GM18517 (cell line): Measurements from ENCODE around the gene MAN1A1.
A peak's percentile ranks its signal among the peaks of the same experiment; 100 is the strongest.
"Not testable (repeated sequence)": the region's sequence is repeated elsewhere in the genome, so short reads cannot be mapped to it uniquely, and the experiment has no call there.

Experiments
- ATAC-seq: cut with Tn5 transposase; IDR thresholded peaks from one replicate; pipeline ENCODE4 v1.9.1; 2021; ENCODE audit warnings: mild to moderate bottlenecking, moderate library complexity; ENCODE audit not compliant: unreplicated experiment

MAN1A1 gene

DNA sequence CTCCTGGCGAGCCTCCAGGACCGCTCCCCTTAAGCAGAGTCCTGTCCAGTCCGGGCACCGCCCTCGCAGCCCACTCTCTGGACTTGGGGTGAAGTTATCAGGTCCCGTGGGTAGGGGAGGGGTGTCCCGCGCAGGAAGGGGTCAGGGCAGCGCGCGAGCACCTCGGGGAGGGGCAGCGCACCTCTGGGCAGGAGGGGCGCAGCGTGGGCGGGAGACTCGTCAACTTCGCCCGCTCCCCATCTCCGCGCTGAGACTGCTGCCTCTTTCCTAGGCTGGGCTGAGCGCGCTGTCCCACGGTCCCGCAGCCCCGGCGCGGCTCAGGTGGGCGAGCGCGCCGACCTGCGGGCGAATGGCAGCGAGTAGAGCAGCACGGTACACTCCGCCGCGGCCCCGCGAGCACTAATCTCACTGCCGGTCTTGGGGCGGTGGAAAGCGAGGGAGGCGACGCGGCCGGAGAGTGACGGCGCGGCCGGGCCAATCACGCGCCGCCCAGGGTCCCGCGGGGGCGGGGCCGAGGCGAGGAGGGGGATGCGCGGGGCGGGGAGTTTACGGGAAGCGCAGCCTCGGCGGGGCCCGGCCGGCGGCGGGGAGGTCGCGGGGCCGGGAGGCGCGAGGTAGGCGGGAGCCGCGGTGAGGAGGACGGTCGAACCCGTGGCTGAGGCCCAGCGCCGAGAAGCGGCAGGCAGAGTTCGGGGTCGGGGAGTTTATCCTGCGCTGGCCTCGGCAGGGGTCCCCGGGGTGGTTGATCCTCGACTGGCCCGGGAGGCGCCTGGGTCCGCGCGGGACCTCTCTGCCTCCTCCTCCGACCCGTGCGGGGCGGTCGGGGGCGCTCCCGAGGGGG lies at the start of gene MAN1A1:
Gene MAN1A1 (minus strand): TSS at position 401 of the 841 bp plus-strand sequence. CDS start 696 bp downstream, outside the sequence.
- peak; percentile 63 for ATAC-seq

GRCh38 chr6:119395192-119395591 lies 45.6 kb upstream of the MAN1A1 start:
- ATAC-seq: no peak

DNA sequence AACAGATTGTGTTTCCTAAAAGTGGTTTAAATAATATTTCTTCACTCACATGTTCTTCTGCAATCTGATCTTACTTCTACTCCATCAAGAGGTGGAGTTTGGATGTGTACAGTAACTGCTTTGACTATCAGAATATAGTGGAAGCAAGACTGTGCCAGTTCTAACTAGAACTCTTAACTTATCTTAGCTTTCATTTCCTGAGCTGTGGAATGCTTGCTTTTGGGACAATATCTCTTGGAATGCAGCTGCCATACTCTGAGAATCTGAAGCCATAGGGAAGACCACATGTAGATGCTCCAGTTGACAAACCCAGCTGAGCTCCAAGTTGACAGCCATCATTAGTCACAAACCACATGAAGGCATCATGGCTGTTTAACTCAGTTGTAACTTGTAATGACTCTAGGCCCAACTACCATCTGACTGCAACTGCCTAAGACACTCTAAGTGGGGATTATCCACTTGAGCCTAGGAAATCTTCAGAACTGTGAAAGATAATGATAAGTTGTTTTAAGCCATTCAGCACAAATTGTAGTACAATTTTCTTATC lies 40.8 kb upstream of the MAN1A1 start:
- ATAC-seq: no peak

DNA sequence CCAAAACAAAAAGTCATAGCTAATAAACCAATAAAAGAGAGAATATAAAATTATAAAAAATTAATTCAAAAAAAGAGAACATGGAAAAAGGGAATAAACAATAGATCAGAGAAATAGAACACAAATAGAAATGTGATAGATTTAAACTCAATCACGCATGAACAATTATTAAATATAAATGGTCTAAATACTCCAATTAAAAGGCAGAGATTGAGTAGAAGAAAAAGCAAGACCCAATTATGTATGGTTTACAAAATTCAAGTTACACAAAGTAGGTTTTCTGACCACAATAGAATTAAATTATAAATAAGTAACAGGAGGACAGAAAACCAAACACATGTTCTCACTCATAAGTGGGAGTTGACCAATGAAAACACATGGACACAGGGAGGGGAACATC lies 36.4 kb upstream of the MAN1A1 start:
- no peak for ATAC-seq

DNA sequence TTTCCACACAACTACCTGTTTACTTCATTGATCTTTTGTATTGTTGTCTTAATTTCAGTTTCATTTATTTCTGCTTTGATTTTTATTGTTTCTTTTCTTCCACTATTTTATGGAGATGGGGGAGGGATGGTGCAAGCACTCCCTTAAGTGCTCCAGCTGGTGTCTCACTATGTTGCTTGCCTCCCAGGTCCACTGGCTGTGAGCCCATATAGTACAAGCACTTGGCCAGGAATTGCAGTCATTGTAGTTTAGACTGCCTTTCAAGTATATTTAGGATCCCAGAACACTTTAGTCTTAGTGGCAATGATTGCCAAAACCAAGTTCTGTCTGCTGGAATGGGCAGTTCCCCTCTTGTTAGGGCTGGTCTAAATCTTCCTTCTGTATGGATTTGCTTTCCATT lies 34.9 kb upstream of the MAN1A1 start:
- ATAC-seq: no peak

DNA sequence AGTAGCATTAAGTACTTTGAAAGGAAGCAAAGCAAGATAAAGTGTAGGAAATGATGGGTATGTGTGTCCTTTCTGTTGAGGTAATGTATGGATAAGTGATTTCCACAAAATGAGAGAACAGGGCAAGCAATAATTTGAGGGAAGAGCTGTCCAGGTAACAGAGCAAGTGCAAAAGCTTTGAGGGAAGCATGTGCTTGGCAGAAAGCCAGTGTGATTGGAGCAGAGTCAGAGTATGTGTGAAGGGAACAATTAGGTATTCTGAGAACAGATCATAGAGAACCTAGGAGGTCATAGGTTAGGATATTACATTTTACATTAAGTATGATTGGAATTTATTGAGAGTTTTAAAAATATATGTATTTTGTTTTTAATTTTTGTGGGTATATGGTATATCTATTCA lies 30.2 kb upstream of the MAN1A1 start:
- no peak for ATAC-seq

GRCh38 chr6:119377043-119377442 lies 27.5 kb upstream of the MAN1A1 start:
- ATAC-seq: not testable (repeated sequence)

DNA sequence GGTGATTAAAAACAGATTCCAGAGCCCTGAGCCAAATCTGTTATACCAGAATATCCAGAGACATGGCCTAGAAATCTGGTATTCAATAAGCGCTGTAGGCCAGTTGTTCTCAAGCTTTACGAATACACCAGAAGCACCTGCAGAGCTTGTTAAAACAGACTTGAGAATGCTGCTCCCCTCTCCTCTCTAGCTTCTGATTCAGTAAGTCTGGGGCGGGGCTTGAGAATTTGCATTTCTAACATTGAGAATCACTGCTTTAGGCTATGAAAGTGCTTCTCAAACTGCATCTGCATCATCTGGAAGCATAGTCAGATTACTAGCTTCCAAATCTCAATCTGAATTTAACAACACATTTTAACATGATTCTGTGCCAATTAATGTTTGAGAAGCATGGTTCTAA lies 20.5 kb upstream of the MAN1A1 start:
- ATAC-seq: no peak

- no peak for ATAC-seq
Observed at GRCh38 chr6:119368921-119369320, 19.4 kb upstream of the MAN1A1 start.

- ATAC-seq: no peak
Observed at GRCh38 chr6:119361209-119361608, 11.6 kb upstream of the MAN1A1 start.

- no peak for ATAC-seq
Observed at GRCh38 chr6:119360262-119360915, 10.8 kb upstream of the MAN1A1 start.

GRCh38 chr6:119355890-119356289 lies 6.3 kb upstream of the MAN1A1 start:
- ATAC-seq: no peak

DNA sequence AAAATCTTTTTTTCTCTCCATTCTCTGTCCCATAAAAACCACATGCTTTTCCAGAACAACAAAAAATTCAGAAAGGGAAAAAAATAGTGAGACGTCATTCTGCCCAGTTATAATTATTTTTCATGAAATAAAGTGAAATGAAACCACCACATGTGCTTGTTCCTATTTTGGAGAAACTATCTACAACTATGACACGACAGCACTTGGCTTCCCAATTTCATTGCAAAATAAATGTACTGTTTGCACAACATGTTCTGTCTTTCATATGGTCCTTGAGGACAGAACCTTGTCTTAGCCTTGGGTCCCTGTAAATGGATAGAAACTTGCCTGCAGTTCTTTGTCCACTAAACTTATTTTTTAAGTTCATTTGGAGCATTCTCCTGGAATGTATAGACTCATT lies 5.6 kb upstream of the MAN1A1 start:
- ATAC-seq: no peak

GRCh38 chr6:119353696-119354095 lies 4.1 kb upstream of the MAN1A1 start:
- no peak for ATAC-seq

- no peak for ATAC-seq
Observed at GRCh38 chr6:119352001-119352400, 2.4 kb upstream of the MAN1A1 start.

DNA sequence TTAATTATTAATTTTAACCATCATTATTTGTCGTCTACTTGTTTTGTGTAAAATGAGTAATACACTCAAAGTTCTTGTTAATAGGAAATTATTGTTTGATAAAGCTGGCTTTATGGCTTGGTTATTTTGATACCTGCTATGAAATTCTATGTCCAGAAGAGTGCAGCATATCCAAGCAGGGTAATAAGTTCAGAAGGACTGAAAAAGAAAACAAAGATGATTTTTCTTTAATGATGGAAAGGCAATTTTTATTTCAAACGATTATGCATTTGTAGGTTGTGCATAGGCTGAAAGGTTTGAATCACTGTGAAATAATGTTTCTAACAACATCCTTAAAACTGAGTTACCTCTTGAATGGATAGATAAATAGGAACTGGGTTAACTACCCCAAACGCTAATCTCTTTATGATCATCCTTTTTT lies 1.4 kb upstream of the MAN1A1 start:
- no peak for ATAC-seq

DNA sequence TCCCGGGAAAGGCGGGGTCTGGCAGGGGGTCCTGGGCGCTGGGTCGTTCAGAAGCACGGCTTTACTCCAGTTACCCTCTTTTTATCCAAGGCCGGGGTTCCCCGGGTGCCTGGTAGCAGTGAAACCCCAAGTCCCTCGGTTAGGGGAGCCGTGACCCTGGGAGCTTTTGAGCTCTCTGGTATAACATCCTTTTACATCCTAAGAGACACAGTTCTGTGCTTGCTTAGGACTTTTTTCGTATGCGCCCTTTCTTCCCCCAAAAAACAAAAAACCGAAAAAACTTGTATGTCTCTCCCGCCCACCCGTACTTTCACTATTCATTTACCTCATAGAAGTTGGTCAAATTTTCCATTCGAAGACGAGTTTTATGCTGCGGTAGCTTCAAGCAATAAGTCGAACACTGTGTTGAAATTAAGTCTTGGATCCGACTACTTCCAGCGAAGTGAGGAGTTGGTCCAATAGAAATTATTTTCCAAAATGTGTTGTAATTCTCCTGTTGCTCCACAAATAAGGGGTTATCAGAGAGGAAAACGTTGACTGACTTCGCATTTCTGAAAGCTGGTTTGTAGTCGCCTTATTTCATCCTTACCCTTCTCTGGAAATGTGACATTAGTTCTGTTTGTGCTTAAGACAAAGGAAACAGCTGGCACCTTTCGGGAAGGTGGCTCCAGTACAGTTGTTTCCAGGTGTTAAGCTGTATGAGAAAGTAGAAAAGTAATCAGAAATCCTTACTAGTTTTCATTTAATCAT lies 816 bp upstream of the MAN1A1 start:
- peak; percentile 24 for ATAC-seq

GRCh38 chr6:119348748-119349360 lies 707 bp downstream of the MAN1A1 start:
- peak; percentile 0 for ATAC-seq

- peak; percentile 39 for ATAC-seq
Observed at GRCh38 chr6:119348096-119348747, 1.3 kb downstream of the MAN1A1 start.

- ATAC-seq: peak; percentile 25
Observed at GRCh38 chr6:119347466-119348095, 2.0 kb downstream of the MAN1A1 start.
